ENCODE data around the gene OR1J2. TPM values are rescaled to one million over a fixed set of nuclear protein-coding genes. Genes with fewer than 3 reads are reported as not detected.

Gene OR1J2
- total and polyA plus RNA-seq, 2 of the 8 experiments (the other 6 are each of a cell fraction or from before 2014, with no cell fraction given), result not detected

GRCh38 chr9:122475717-122476116 lies 34.9 kb upstream of the OR1J2 start (continued):
- TF ChIP-seq POLR2A (IDR thresholded peaks at IDR 0.05; ENCODE audit: control extremely low read depth in 1 of 2, low read depth in 2 of 2, low read length in 2 of 2), result no peak
- TF ChIP-seq TCF12 (IDR thresholded peaks at IDR 0.05; ENCODE audit: low read depth, low read length), result no peak
- no peak for TF ChIP-seq HDAC6 (IDR thresholded peaks at IDR 0.05; ENCODE audit: low read depth, low read length)

Measured in H1 (cell line).